Inflammatory macrophage (primary cell): ENCODE measurements around the gene CHEK2.
"Not testable (repeated sequence)": the region's sequence is repeated elsewhere in the genome, so short reads cannot be mapped to it uniquely, and the experiment has no call there.

Experiments used
- DNase-seq, 2 donors: peaks; one replicate each; pipeline ENCODE4 v3.0.0-alpha.2; 2020 to 2022

Gene CHEK2

GRCh38 chr22:28741200-28741784 is 328 bp downstream of the CHEK2 start:
- no peak for DNase-seq

DNA sequence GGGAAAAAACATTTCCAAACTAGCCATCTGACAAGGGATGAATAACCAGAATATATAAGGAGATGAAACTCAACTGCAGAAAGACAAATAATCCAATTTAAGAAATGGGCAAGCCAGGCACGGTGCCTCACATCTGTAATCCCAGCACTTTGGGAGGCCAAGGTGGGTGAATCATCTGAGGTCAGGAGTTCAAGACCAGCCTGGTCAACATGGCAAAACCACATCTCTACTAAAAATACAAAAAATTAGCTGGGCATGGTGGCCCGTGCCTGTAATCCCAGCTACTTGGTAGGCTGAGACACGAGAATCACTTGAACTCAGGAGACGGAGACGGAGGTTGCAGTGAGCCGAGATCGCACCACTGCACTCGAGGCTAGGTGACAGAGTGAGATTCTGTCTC is 2.7 kb downstream of the CHEK2 start:
- not testable (repeated sequence) for DNase-seq

DNA sequence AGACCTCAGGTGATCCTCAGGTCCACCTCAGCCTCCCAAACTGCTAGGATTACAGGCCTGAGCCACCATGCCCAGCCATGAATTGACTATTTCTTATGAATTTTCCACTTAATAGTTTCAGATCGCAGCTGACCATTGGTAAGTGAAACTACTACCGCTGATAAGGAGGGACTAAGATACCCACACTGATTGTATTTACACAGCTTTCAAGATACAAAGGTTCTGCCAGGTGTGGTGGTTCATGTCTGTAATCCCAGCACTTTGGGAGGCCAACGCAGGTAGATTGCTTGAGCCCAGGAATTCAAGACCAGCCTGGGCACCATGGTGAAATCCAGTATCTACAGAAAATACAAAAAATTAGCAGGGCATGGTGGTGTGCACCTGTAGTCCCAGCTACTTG is 3.9 kb downstream of the CHEK2 start:
- DNase-seq: no peak

DNA sequence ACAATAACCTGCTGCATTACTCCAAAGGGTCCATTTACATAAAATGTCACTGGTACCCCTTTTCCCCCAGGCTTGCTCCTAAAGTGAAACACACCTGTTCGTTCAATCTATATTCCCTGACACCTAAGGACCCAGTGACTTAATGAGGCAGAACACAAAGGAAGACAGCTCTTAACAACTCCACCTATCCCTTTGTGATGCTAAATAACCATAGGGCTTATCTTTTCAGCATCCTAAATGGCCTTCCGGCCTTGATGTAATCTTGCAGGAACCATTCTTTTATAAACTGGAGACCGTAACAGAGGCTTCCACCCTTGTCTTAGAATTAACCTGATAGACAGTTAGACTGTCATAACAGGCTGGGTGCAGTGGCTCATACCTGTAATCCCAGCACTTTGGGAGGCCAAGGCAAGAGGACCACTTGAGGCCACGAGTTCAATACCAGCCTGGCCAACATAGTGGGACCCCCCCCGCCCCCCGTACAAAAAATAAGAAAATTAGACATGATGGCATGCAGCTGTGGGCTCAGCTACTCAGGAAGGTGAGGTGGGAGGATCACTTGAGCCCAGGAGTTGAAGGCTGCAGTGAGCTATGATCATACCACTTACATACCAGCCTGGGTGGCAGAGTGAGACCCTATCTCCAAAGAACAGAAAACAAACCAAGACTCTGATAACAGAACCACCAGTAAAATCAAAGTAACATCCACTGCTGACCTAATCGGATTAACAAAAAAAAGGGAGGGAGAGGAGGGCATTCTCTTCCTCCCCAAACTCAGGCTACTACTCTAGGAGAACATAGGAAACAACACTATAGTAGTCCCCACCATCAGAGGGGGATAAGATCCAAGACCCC is 5.1 kb downstream of the CHEK2 start:
- no peak for DNase-seq

DNA sequence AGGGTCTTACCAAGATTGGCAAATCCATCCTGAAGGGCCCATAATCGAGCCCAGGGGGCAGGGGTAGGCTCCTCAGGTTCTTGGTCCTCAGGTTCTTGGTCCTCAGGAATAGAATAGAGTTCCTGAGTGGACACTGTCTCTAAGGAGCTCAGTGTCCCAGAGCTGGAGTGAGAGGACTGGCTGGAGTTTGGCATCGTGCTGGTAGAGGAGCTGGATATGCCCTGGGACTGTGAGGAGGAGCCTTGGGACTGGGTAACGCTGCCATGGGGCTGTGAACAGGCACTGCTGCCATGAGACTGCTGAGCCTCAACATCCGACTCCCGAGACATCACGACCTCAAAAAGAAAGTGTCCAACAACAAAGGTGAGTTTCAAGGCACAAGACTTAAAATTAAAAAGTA is 7.2 kb downstream of the CHEK2 start:
- no peak for DNase-seq

DNA sequence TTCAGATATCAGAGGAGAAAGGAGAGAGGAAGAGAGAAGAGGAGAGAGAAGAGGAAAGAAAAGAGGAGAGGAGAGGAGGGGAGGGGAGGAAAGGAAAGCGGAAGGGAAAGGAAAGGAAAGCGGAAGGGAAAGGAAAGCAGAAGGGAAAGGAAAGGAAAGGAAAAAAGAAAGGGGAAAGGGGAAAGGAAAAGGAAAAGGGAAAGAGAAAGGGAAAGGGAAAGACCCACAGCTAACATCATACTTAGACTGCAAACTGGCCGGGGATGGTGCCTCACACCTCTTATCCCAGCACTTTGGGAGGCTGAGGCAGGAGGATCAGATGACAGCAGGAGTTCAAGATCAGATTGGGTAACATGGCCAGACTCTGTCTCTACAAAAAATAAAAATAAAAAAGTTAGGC is 11.4 kb downstream of the CHEK2 start:
- DNase-seq: no peak

- no peak for DNase-seq
These were observed 12.9 kb downstream of the CHEK2 start for GRCh38 chr22:28728621-28729313.

- no peak for DNase-seq
These were observed 13.6 kb downstream of the CHEK2 start for GRCh38 chr22:28728002-28728401.

DNA sequence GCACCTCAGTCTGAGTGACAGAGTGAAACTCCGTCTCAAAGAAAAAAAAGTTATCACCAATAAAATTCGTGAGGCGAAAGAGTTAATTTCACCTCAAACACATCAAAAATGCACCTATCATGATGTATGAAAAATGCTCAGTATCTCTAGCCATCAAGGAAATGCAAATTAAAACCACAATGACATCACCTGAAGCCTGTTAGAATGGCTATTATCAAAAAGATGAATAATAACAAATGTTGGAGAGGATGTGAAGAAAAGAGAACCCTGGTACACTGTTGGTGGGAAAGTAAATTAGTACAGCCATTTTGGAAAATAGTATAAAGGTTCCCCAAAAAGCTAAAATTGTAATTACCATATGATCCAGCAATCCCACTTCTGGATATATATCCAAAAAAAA is 23.6 kb downstream of the CHEK2 start:
- no peak for DNase-seq

DNA sequence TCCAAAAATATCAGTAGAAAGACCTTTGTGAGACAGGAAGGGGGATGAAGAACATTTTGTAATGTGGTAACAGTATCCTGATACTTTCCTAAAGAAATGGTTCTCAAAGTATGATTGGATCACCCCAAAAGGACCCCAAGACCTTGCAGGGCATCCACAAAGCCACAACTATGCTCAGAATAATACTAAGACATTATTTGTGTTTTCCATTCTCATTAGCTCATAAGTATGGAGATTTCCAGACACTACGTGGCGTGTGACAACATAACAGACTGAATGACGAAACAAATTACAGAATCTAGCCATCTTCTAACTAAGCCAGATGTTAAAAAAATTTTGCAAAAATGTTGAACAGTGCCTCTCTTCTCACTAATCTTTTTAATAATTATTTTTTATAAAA is 24.9 kb downstream of the CHEK2 start:
- DNase-seq: no peak

DNA sequence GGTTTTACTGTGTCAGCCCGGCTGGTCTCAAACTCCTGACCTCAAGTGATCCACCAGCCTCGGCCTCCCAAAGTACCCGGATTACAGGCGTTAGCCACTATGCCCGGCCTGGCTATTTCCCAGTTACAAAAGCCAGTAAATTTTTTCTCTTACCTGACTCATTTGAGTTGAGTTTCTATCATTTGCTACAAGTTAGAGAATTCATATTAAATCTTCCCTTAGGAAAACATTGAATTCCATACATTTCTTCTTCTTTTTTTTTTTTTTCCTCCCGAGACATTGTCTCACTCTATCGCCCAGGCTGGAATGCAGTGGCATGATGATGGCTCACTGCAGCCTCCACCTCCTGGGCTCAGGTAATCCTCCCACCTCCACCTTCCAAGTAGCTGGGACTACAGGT is 26.0 kb downstream of the CHEK2 start:
- no peak for DNase-seq

DNA sequence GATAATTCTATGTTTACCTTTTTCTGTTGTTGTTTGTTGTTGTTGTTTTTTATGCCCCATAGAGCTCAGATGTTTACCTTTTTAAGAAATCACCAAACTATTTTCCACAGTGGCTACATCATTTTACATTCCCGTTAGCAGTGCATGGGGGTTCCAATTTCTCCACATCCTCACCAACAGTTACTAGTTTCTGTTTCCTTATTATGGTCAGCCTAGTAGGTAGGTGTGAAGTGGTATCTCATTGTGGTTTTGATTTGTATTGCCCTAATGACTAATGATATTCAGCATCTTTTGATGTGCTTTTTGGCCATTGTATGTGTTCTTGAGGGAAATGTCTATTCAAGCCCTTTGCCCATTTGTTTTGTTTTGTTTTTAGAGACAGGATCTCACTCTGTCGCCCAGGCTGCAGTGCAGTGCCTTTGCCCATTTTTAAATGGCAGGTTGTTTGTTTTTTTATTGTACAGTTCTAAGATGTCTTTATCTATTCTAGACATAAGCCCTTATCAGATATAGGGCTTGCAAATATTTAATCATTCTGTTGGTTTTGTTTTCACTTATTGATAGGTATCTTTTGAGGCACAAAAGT is 27.5 kb downstream of the CHEK2 start:
- DNase-seq: no peak

- peak in 1 of 2 donors; percentile 39 for DNase-seq
These were observed 29.5 kb downstream of the CHEK2 start for GRCh38 chr22:28711820-28712777.

GRCh38 chr22:28711341-28711740 is 30.3 kb downstream of the CHEK2 start:
- no peak for DNase-seq

DNA sequence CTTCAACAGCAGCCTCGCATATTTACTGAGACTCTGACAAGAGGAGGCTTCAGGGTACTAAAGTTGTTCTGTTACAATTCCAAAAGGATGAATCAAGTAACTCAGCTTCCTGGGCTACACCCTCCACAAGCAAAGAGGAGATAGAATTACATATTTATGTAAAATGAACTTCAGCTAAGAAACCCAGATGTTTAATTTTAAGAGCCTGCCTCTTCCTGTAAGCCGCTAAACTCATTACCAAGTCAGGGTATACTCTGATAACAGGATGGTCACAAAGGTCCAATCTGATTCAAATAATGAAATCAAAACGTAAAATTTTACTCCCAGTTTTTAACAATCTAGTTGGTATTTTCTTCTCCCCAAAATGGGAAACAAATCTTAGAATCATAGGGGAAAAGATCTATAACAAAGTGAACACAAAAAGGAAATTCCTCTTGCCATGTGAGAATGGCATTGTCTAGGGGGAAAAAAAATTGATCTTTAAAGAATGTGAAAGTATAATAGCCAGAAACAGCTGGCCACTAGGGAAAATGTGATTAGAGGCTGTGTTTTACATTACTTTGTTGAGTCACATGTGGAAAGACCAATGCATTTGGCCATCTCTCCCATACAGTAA is 30.9 kb downstream of the CHEK2 start:
- DNase-seq: no peak

GRCh38 chr22:28710107-28710506 is 31.5 kb downstream of the CHEK2 start:
- DNase-seq: no peak

- no peak for DNase-seq
These were observed 34.8 kb downstream of the CHEK2 start for GRCh38 chr22:28706845-28707244.

- no peak for DNase-seq
These were observed 38.2 kb downstream of the CHEK2 start for GRCh38 chr22:28703436-28703835.

DNA sequence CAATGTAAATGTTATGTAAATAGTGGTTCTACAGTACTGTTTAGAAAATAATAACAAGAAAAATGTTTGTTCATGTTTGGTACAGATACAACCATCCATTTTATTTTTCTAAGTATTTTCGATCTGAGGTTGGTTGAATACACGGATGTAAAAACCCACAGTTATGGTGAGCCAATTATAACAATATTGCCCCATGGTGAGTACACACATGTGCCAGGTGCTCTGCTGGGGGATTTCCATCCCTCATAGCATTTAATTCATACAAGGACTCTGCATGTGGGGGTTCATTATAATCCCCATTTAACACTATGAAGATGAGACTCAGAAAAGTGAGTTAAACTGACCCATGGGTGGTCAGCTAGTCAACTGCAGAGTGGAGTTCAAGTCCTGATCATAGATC is 38.7 kb downstream of the CHEK2 start:
- DNase-seq: no peak

- not testable (repeated sequence) for DNase-seq
These were observed 48.4 kb downstream of the CHEK2 start for GRCh38 chr22:28693041-28693760.

DNA sequence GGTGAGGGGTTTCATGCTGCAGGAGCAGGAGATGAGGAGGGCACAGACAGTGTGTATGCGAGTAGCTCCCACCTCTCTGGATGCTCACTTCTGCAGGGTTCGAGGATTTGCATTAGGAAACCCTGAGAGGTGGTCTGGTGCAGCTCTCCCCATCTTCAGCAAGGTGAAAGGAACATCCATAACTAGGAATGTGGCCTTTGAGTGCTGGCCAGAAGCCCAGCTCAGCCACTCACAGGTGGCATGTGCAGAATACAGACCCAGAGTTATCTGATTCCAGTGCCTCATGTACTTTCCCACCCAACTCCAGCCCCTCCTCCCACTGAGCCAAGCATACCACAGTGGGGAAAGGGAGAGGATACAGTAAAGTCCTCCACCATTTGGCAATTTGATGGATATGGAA is 51.8 kb downstream of the CHEK2 start:
- not testable (repeated sequence) for DNase-seq
